Mucosa of descending colon (tissue), 3 donors: Measurements from ENCODE around the gene SULT2B1. TPM values are rescaled to one million over a fixed set of nuclear protein-coding genes. Genes with fewer than 3 reads are reported as not detected.

Experiments used
- ATAC-seq: fragments of 200-7000 bp; cut with Tn5 transposase; one replicate; pipeline ENCODE4 v1.9.1; 2020; ENCODE audit warnings: mild to moderate bottlenecking, moderate library complexity
- DNase-seq, 3 donors: peaks; one replicate each; pipeline ENCODE4 v3.0.0-alpha.2; 2020
- H3K36me3 ChIP-seq: fragments of 200-600 bp; one replicate; pipeline ENCODE4 v1.8.0; 2021; ENCODE audit warnings: low read depth, mild to moderate bottlenecking
- H3K4me1 ChIP-seq: fragments of 200-600 bp; one replicate; pipeline ENCODE4 v1.8.0; 2021; ENCODE audit warnings: low read depth, mild to moderate bottlenecking
- H3K4me3 ChIP-seq: fragments of 200-600 bp; one replicate; pipeline ENCODE4 v1.8.0; 2021; ENCODE audit warnings: mild to moderate bottlenecking
- H3K9me3 ChIP-seq: fragments of 200-600 bp; one replicate; pipeline ENCODE4 v1.8.0; 2021; ENCODE audit warnings: mild to moderate bottlenecking
- CTCF ChIP-seq: fragments of 200-600 bp; IDR thresholded peaks from one replicate; pipeline ENCODE4 v1.8.0; 2022; ENCODE audit warnings: antibody characterized with exemption, mild to moderate bottlenecking
- intact Hi-C, 2 donors: fragments of 100-400 bp; cut with DNase I in 1 of 2; cut with micrococcal nuclease in 1 of 2; formaldehyde crosslinking; loops; one replicate each; pipeline versions ENCODE4 v1.11.0 to v1.11.1; 2022; cut with DNase I, micrococcal nuclease
- total RNA-seq, 3 donors: library from RNA; stranded (reverse); fragmentation: NEBNext Ultra II Directional in 2 of 3; extraction: Animal tissue kit (Norgen Biotek cat#: 25700) in 2 of 3; gene quantifications; one replicate each; pipeline versions ENCODE4 v1.2.1 to v1.2.4, GENCODE V29; 2021 to 2023
- donor health status: DM: no; HTN: no; CAD: no; lungs with moderate emphysema.
- donor health status: DM: no; HTN: no; CAD: no.
- donor health status: DM: no; HTN: yes; CAD: no.

The SULT2B1 gene
- total RNA-seq, 3 donors from 2014 or later = 0.51 to 3.1 (median 1.1) TPM

DNA sequence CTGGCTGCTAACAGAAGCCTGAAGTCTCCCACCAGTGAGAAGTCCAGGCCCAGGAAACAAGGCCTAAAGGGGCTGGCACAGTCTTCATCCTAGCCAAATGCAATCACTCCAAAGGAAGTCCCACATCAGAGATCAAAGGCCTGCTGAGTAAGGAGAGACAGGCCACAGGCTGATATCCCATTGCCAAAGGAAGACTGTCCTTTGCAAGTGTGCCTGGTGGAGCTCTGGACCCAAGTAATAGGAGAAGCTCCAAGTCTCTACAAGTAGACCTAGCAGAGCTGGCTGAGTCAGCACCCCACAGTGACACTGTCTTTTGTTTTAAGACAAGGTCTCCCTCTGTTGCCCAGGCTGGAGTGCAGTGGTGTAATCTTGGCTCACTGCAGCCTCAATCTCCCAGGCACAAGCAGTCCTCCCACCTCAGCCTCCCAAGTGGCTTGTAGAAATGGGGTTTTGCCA is 80.7 kb downstream of the SULT2B1 start:
- DNase-seq (no peak), ATAC-seq (no peak)
- no peak overlapping the region for H3K4me3 ChIP-seq

GRCh38 chr19:48633148-48634035 is 81.4 kb downstream of the SULT2B1 start:
- intact Hi-C loops = no loop called here
- Histone ChIP-seq H3K4me3 (no peak overlapping the region), H3K36me3 (peaks cover 4% of the 10 kb centered on the region), H3K9me3 (no peaks in the 10 kb centered on the region), H3K4me1 (peaks cover 60% of the 10 kb centered on the region)
- DNase-seq = peak; percentile 69 to 80 (median 75)
- ATAC-seq = no peak
- no peak for TF ChIP-seq CTCF

More for the DNA sequence above, 80.7 kb downstream of the SULT2B1 start:
- peaks cover 4% of the 10 kb centered on the region for H3K36me3 ChIP-seq
- no peak for TF ChIP-seq CTCF
- no peaks in the 10 kb centered on the region for H3K9me3 ChIP-seq
- peaks cover 63% of the 10 kb centered on the region for H3K4me1 ChIP-seq
- intact Hi-C loops = no loop called here

GRCh38 chr19:48634036-48634342 is 82.0 kb downstream of the SULT2B1 start:
- no peak overlapping the region for H3K4me3 ChIP-seq
- no peak for ATAC-seq
- peaks cover 4% of the 10 kb centered on the region for H3K36me3 ChIP-seq
- intact Hi-C loops = no loop called here
- no peaks in the 10 kb centered on the region for H3K9me3 ChIP-seq
- no peak for TF ChIP-seq CTCF
- no peak for DNase-seq
- H3K4me1 ChIP-seq = peaks cover 61% of the 10 kb centered on the region

- intact Hi-C loops = no loop called here
- Histone ChIP-seq H3K36me3 (peaks cover 4% of the 10 kb centered on the region), H3K4me1 (peaks cover 55% of the 10 kb centered on the region), H3K9me3 (no peaks in the 10 kb centered on the region), H3K4me3 (no peak overlapping the region)
- peak; percentile 58 for ATAC-seq
- TF ChIP-seq CTCF = no peak
- DNase-seq = peak; percentile 98 to 99 (median 98)
Measured at GRCh38 chr19:48634424-48635262, 82.7 kb downstream of the SULT2B1 start.

DNA sequence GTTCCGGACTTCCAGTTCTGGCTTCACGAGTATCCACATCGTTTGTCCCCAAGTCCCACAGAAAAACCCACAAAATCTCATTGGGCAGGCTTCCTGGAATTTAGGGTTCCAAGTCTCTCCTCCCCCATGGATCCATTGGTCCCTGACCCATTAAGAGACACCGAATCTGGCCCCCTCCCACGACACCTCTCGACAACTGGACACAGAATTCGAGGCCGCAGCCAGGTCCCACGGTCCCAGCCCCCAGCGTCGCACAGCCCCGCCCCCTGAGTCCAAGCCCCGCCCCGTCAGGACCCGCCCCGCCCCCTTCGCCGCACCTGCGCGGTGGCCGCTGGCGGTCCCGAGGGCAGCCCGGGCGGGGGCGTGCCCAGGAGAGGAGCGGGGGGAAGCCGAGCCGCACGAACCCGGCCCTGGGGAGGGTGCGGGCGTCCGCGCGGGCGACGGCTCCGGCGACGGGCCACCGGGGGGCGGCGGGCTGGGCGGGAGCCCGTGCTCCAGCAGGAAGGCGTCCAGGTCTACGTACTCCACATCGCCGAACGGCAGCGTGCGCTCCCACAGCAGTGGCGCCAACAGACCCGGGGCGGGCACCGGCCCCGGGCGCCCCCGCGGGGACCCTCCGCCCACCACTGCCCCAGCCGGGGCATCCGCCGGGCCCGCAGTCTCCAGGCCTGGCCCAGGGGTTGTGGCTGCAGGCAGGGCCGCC is 83.4 kb downstream of the SULT2B1 start:
- Histone ChIP-seq H3K4me3 (peak overlapping the region; percentile 34), H3K36me3 (peaks cover 4% of the 10 kb centered on the region), H3K4me1 (peaks cover 51% of the 10 kb centered on the region), H3K9me3 (no peaks in the 10 kb centered on the region)
- ATAC-seq = peak; percentile 54
- intact Hi-C loops = no loop called here
- TF ChIP-seq CTCF = no peak
- peak; percentile 73 to 88 (median 86) for DNase-seq
